HAP-1 (cell line): ENCODE data around the gene TOB1.

ENCODE experiments used
- DNase-seq, 2 experiments: peaks; one replicate each; pipeline ENCODE4 v3.0.0-alpha.2; 2016 to 2020; ENCODE audit warnings: low spot score in 2 of 2
- H3K27me3 ChIP-seq: fragments of 250-450 bp; sonication (Bioruptor Pico); 2 replicates; pipeline ENCODE4 v1.5.1; 2020; ENCODE audit warnings: low read depth, mild to moderate bottlenecking, moderate library complexity
- H3K36me3 ChIP-seq: fragments of 250-450 bp; sonication (Bioruptor Pico); replicated peaks from 2 replicates; pipeline ENCODE4 v1.5.1; 2020; ENCODE audit warnings: mild to moderate bottlenecking
- H3K4me1 ChIP-seq: fragments of 250-450 bp; sonication (Bioruptor Pico); 2 replicates; pipeline ENCODE4 v1.5.1; 2020; ENCODE audit warnings: mild to moderate bottlenecking
- H3K4me3 ChIP-seq: fragments of 250-450 bp; sonication (Bioruptor Pico); 2 replicates; pipeline ENCODE4 v1.5.1; 2020; ENCODE audit warnings: mild to moderate bottlenecking, moderate library complexity
- H3K9me3 ChIP-seq: fragments of 250-450 bp; sonication (Bioruptor Pico); 2 replicates; pipeline ENCODE4 v1.5.1; 2020; ENCODE audit warnings: mild to moderate bottlenecking, moderate library complexity
- in situ Hi-C: fragments of 300-500 bp; cut with MboI; formaldehyde crosslinking; loops from 3 replicates; pipeline ENCODE4 v1.14.3; 2020; ENCODE audit warnings: low sequenced_read_pairs, inconsistent platforms, mixed read lengths

TOB1 gene

GRCh38 chr17:50818261-50818660 is 47.9 kb downstream of the TOB1 start:
- DNase-seq: no peak
- Histone ChIP-seq H3K27me3 (no peaks in the 10 kb centered on the region), H3K4me3 (no peak overlapping the region), H3K4me1 (no peaks in the 10 kb centered on the region), H3K9me3 (no peaks in the 10 kb centered on the region), H3K36me3 (no peaks in the 10 kb centered on the region)
- in situ Hi-C loops: no loop called here

GRCh38 chr17:50817838-50818237 is 48.3 kb downstream of the TOB1 start:
- in situ Hi-C loops: no loop called here
- Histone ChIP-seq H3K9me3 (no peaks in the 10 kb centered on the region), H3K27me3 (no peaks in the 10 kb centered on the region), H3K4me3 (no peak overlapping the region), H3K4me1 (no peaks in the 10 kb centered on the region), H3K36me3 (no peaks in the 10 kb centered on the region)
- no peak for DNase-seq

- no peaks in the 10 kb centered on the region for H3K36me3 ChIP-seq
- no peaks in the 10 kb centered on the region for H3K4me1 ChIP-seq
- peak in 1 of 2 experiments; percentile 73 for DNase-seq
Observed at GRCh38 chr17:50816771-50817751, 49.1 kb downstream of the TOB1 start.

GRCh38 chr17:50816271-50816670 is 49.9 kb downstream of the TOB1 start:
- Histone ChIP-seq H3K9me3 (no peaks in the 10 kb centered on the region), H3K36me3 (no peaks in the 10 kb centered on the region), H3K4me1 (no peaks in the 10 kb centered on the region), H3K4me3 (no peak overlapping the region), H3K27me3 (no peaks in the 10 kb centered on the region; the same call in 1 of the 2 replicates)
- DNase-seq: no peak
- in situ Hi-C loops: no loop called here

More at GRCh38 chr17:50816771-50817751, 49.1 kb downstream of the TOB1 start:
- Histone ChIP-seq H3K9me3 (no peaks in the 10 kb centered on the region), H3K4me3 (no peak overlapping the region), H3K27me3 (no peaks in the 10 kb centered on the region)
- in situ Hi-C loops: no loop called here

- no peaks in the 10 kb centered on the region for H3K9me3 ChIP-seq
- in situ Hi-C loops: no loop called here
- DNase-seq: no peak
- H3K4me1 ChIP-seq: no peaks in the 10 kb centered on the region
- H3K36me3 ChIP-seq: no peaks in the 10 kb centered on the region
- H3K4me3 ChIP-seq: no peak overlapping the region
- H3K27me3 ChIP-seq: no peaks in the 10 kb centered on the region; the same call in 1 of the 2 replicates
Observed at GRCh38 chr17:50815400-50815799, 50.8 kb downstream of the TOB1 start.

GRCh38 chr17:50813583-50813982 is 52.6 kb downstream of the TOB1 start:
- Histone ChIP-seq H3K36me3 (no peaks in the 10 kb centered on the region), H3K27me3 (no peaks in the 10 kb centered on the region; the same call in 1 of the 2 replicates), H3K9me3 (no peaks in the 10 kb centered on the region), H3K4me1 (no peaks in the 10 kb centered on the region), H3K4me3 (no peak overlapping the region)
- DNase-seq: no peak
- in situ Hi-C loops: no loop called here
